Upper lobe of left lung (tissue), 4 donors: ENCODE data around the gene KCNAB1.

ENCODE experiments used
- EP300 ChIP-seq, 4 donors: sonication (generic); formaldehyde crosslinking; IDR thresholded peaks; one replicate each; pipeline ENCODE4 v1.5.1; 2017; ENCODE audit warnings: antibody characterized with exemption in 4 of 4, control low read depth in 2 of 4
- POLR2A ChIP-seq, 4 donors: fragments of 450-650 bp; IDR thresholded peaks; one replicate each; pipeline ENCODE4 v1.5.1; 2016 to 2017; ENCODE audit warnings: antibody characterized with exemption in 4 of 4, mild to moderate bottlenecking in 2 of 4
- POLR2AphosphoS5 ChIP-seq, 2 donors: sonication (generic); formaldehyde crosslinking; IDR thresholded peaks; one replicate each; pipeline ENCODE4 v1.5.1; 2017; ENCODE audit warnings: antibody characterized with exemption in 2 of 2
- TF ChIP-seq, protein P1 (sequence below), 6 experiments: fragments of 450-650 bp in 4 of 6; fragments of 200-600 bp in 2 of 6; sonication (generic) in 2 of 6; IDR thresholded peaks; one replicate each; pipeline ENCODE4 v1.5.1; 2016 to 2019; ENCODE audit warnings: antibody characterized with exemption in 6 of 6

DNA sequence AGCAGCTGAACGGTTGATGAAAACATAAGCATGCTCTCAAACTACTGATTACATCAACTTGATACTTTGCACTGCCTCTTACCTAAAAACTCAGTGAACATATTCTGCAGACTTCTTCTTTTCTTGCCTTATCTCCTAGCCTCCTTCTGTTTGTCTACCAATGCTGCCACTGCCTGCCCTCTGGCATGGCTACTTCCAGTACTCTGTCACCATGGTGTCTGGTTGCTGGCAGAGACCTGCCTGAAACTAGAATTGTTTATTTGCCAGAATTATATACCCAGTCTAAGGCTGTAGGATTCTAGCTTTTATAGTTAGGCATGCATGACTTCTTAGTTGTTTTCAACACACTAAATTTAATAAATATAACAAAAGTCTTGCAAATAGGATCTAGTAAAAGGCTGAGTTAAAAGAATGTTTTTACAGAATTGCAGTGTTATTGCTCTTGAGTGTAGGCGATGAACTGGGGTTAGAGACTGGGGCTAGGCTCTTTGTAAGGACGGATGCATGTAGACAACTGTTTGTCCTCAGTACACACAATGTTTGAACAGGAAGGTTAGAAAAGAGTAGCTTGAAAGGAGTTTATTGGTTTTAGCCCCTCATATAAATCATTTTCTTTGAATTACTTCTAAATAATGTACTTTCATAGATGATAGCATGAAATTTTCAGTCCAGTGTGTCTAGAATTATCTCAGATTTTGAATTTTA lies 116.3 kb downstream of the KCNAB1 start:
- no peak for TF ChIP-seq EP300 (IDR thresholded peaks at IDR 0.05)
- TF ChIP-seq, protein P1, sequence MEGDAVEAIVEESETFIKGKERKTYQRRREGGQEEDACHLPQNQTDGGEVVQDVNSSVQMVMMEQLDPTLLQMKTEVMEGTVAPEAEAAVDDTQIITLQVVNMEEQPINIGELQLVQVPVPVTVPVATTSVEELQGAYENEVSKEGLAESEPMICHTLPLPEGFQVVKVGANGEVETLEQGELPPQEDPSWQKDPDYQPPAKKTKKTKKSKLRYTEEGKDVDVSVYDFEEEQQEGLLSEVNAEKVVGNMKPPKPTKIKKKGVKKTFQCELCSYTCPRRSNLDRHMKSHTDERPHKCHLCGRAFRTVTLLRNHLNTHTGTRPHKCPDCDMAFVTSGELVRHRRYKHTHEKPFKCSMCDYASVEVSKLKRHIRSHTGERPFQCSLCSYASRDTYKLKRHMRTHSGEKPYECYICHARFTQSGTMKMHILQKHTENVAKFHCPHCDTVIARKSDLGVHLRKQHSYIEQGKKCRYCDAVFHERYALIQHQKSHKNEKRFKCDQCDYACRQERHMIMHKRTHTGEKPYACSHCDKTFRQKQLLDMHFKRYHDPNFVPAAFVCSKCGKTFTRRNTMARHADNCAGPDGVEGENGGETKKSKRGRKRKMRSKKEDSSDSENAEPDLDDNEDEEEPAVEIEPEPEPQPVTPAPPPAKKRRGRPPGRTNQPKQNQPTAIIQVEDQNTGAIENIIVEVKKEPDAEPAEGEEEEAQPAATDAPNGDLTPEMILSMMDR (IDR thresholded peaks at IDR 0.05) = no peak
- TF ChIP-seq POLR2A (IDR thresholded peaks at IDR 0.05) = no peak
- TF ChIP-seq POLR2AphosphoS5 (IDR thresholded peaks at IDR 0.05) = no peak
